Panc1 (cell line): ENCODE results near the gene CCDC148.

ENCODE experiments used
- POLR2AphosphoS5 ChIP-seq: IDR thresholded peaks from 2 replicates; pipeline ENCODE4 v1.6.1; 2012; ENCODE audit warnings: mild to moderate bottlenecking, low read depth, low read length, moderate library complexity
- SIN3A ChIP-seq: IDR thresholded peaks from 2 replicates; pipeline ENCODE4 v1.6.1; 2012; ENCODE audit warnings: low read depth, mild to moderate bottlenecking, low read length, moderate library complexity, borderline replicate concordance; ENCODE audit not compliant: insufficient read depth
- TCF7L2 ChIP-seq: IDR thresholded peaks from 2 replicates; pipeline ENCODE4 v1.6.1; 2011; ENCODE audit warnings: mild to moderate bottlenecking, low read depth, low read length, inconsistent platforms
- TF ChIP-seq, protein P1 (sequence below): fragments of 450-650 bp; IDR thresholded peaks from 2 replicates; pipeline ENCODE4 v1.5.1; 2017; ENCODE audit warnings: mild to moderate bottlenecking
- TF ChIP-seq, protein P2 (sequence below), 2 experiments: IDR thresholded peaks; 2 replicates each; pipeline ENCODE4 v1.6.1; 2011 to 2012; ENCODE audit warnings: low read depth in 2 of 2, control low read depth in 1 of 2, low read length in 1 of 2, mild to moderate bottlenecking in 1 of 2, moderate library complexity in 1 of 2; ENCODE audit not compliant: insufficient read depth in 1 of 2

DNA sequence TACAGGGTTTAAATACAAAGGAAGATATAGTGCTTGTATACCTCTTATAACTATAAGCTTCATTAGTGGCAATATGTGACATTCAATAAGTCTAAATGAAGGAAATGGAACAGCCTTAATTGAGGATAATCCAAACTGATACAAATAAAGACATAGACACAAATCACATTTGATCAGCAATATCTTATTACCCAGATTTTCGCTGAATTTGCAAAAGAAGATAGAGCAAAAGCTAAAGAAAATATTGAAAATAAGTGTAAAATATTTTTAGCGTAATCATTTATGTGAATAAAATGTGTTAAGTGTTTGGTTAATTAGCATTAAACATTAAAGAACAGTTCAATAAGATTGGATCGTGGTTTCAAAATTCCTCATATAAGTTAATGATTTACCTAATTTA, 51.2 kb downstream of the CCDC148 start:
- TF ChIP-seq TCF7L2 (no peak), SIN3A (no peak), POLR2AphosphoS5 (no peak)
- TF ChIP-seq, protein P1, sequence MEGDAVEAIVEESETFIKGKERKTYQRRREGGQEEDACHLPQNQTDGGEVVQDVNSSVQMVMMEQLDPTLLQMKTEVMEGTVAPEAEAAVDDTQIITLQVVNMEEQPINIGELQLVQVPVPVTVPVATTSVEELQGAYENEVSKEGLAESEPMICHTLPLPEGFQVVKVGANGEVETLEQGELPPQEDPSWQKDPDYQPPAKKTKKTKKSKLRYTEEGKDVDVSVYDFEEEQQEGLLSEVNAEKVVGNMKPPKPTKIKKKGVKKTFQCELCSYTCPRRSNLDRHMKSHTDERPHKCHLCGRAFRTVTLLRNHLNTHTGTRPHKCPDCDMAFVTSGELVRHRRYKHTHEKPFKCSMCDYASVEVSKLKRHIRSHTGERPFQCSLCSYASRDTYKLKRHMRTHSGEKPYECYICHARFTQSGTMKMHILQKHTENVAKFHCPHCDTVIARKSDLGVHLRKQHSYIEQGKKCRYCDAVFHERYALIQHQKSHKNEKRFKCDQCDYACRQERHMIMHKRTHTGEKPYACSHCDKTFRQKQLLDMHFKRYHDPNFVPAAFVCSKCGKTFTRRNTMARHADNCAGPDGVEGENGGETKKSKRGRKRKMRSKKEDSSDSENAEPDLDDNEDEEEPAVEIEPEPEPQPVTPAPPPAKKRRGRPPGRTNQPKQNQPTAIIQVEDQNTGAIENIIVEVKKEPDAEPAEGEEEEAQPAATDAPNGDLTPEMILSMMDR = no peak
- TF ChIP-seq, protein P2, sequence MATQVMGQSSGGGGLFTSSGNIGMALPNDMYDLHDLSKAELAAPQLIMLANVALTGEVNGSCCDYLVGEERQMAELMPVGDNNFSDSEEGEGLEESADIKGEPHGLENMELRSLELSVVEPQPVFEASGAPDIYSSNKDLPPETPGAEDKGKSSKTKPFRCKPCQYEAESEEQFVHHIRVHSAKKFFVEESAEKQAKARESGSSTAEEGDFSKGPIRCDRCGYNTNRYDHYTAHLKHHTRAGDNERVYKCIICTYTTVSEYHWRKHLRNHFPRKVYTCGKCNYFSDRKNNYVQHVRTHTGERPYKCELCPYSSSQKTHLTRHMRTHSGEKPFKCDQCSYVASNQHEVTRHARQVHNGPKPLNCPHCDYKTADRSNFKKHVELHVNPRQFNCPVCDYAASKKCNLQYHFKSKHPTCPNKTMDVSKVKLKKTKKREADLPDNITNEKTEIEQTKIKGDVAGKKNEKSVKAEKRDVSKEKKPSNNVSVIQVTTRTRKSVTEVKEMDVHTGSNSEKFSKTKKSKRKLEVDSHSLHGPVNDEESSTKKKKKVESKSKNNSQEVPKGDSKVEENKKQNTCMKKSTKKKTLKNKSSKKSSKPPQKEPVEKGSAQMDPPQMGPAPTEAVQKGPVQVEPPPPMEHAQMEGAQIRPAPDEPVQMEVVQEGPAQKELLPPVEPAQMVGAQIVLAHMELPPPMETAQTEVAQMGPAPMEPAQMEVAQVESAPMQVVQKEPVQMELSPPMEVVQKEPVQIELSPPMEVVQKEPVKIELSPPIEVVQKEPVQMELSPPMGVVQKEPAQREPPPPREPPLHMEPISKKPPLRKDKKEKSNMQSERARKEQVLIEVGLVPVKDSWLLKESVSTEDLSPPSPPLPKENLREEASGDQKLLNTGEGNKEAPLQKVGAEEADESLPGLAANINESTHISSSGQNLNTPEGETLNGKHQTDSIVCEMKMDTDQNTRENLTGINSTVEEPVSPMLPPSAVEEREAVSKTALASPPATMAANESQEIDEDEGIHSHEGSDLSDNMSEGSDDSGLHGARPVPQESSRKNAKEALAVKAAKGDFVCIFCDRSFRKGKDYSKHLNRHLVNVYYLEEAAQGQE (IDR thresholded peaks at IDR 0.05; ENCODE audit: insufficient read depth in 1 of 2, low read depth in 2 of 2, low read length in 1 of 2) = no peak
